ENCODE results near the gene LGALSL.
"Not testable (repeated sequence)": the region's sequence is repeated elsewhere in the genome, so short reads cannot be mapped to it uniquely, and the experiment has no call there.

The LGALSL gene

GRCh38 chr2:64442801-64443429 is 11.0 kb upstream of the LGALSL start:
- peak; percentile 40 for DNase-seq (ENCODE audit: low spot score)

DNA sequence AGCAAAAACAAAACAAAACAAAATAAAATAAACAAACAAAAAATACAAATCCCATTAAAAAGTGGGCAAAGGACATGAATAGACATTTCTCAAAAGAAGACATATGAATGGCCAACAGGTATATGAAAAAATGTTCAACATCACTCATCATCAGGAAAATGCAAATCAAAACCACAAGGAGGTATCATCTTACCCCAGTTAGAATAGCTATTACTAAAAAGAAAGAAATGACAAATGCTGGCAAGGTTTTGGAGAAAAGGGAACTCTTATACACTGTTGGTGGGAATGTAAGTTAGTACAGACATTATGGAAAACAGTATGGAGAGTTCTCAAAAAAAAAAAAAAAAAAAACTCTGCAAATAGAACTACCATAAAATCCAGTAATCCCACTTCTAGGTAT is 8.0 kb upstream of the LGALSL start:
- DNase-seq (ENCODE audit: low spot score), result not testable (repeated sequence)

GRCh38 chr2:64447317-64448040 is 6.5 kb upstream of the LGALSL start:
- DNase-seq (ENCODE audit: low spot score), result no peak

GRCh38 chr2:64448041-64448426 is 5.9 kb upstream of the LGALSL start:
- DNase-seq (ENCODE audit: low spot score), result no peak

GRCh38 chr2:64451051-64451450 is 2.9 kb upstream of the LGALSL start:
- no peak for DNase-seq (ENCODE audit: low spot score)

- peak; percentile 92 for DNase-seq (ENCODE audit: low spot score)
Measured at GRCh38 chr2:64454386-64455332, 697 bp downstream of the LGALSL start.

GRCh38 chr2:64455545-64455944 is 1.6 kb downstream of the LGALSL start:
- no peak for DNase-seq (ENCODE audit: low spot score)

GRCh38 chr2:64456293-64456692 is 2.3 kb downstream of the LGALSL start:
- no peak for DNase-seq (ENCODE audit: low spot score)

GRCh38 chr2:64457524-64457923 is 3.6 kb downstream of the LGALSL start:
- DNase-seq (ENCODE audit: low spot score), result no peak

DNA sequence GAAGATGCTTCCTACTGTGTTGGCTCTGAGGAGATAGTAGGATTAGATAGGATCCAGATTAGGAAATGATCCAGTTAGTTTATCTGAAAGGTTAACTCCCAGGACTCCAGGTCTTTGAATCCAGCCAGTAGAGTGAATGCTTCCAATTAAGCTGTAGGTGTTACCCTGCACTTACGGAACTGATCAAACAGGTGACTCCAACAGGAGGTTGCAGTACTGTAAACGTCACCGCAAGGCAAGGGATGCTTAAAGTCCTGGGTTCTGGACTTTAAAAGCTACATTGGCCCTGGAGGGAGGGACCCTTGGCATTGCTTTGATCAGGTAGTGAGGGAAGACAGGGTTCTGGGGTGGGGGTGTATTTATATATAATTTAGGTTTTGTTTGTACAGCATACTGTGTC is 5.6 kb downstream of the LGALSL start:
- DNase-seq (ENCODE audit: low spot score), result no peak

GRCh38 chr2:64460330-64460729 is 6.4 kb downstream of the LGALSL start:
- no peak for DNase-seq (ENCODE audit: low spot score)

DNA sequence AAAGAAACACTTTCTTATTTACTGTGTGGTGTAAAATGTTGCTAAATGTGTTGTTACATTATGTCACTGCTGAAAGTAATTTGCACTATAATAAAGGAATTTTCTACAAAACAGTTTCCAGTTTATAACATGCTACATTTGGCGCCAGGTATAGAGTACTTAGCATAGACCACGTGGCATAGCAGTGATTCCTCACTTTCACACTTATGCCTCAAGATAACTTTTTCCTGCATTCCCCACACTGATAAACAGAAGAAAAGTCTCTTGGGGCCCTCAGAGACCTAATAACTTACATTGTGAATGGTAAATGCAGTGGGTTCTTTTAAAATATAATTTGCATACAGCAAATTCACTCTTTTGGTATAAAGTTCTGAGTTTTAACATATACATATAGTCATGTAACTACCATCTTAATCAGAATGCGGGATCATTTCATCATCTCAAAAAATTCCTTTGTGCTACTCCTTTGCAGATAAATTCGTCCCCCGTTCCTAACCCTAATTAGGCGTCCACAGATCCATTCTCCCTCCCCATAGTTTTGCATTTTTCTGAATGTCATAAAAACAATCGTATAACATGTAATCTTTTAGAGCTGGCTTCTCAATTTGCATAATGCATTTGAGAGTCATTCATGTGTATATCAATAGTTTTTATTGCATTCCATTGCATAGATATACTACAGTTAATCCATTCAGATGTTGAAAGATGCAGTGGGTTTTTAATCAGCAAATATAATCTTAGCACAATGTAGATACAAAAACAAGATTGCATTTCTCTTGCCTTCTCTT is 7.5 kb downstream of the LGALSL start:
- no peak for DNase-seq (ENCODE audit: low spot score)

- DNase-seq (ENCODE audit: low spot score), result no peak
Measured at GRCh38 chr2:64462171-64462570, 8.2 kb downstream of the LGALSL start.

DNA sequence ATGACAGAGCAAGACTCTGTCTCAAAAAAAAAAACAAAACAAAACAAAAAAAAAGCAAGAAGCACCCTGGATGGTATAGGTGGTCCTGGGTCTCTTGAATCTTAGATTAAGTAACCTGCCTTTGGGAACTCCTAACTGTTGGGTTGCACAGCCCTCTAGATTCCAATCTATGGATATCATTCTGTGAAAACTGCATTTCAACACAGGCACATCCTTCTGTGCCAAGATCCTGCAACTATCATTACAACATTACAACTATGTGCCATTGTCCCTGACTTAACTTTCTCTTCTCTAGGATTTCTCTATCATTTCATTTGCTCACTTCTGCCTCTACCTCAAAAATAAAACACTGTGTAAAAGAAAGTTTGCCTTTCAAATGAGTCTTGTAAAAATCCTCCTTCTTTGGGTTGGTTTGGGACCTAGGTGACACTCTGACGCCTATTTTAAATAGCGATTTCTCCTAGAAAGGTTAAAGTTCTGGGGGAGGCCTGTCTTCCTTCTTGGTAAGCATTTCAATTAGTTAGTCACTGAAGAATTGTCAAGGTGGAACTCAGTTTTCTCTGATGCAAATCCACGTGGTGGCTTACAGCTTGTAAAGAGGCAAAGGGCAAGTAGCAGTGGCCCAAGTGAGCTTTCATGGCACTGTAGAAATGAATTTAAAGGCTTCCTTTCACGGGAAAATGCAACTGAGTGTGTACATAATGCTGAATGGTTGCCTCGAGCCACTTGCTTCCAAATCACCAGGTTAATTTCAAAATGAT is 9.2 kb downstream of the LGALSL start:
- DNase-seq (ENCODE audit: low spot score), result no peak

GRCh38 chr2:64463781-64464180 is 9.8 kb downstream of the LGALSL start:
- DNase-seq (ENCODE audit: low spot score), result no peak

- DNase-seq (ENCODE audit: low spot score), result no peak
Measured at GRCh38 chr2:64466478-64467085, 12.6 kb downstream of the LGALSL start.

- no peak for DNase-seq (ENCODE audit: low spot score)
Measured at GRCh38 chr2:64467096-64467843, 13.3 kb downstream of the LGALSL start.

DNA sequence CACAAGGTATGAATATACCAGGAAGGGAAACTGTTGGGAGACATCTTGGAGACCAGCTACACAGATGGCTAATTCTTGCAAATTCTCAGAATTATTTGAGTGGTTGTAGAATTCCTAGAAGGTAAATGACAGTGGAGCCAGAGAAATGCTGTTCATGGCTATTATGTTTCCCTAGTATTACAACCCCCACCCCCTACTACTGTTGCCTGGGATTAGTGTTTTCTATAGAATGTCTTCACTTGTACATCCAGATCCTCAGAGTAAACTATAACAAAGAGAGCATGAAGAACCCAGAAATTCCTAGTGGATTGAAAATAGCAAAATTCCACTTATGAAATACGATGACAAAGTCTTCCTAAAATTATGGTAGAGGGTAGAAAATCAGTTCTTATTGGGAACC is 15.3 kb downstream of the LGALSL start:
- no peak for DNase-seq (ENCODE audit: low spot score)

DNA sequence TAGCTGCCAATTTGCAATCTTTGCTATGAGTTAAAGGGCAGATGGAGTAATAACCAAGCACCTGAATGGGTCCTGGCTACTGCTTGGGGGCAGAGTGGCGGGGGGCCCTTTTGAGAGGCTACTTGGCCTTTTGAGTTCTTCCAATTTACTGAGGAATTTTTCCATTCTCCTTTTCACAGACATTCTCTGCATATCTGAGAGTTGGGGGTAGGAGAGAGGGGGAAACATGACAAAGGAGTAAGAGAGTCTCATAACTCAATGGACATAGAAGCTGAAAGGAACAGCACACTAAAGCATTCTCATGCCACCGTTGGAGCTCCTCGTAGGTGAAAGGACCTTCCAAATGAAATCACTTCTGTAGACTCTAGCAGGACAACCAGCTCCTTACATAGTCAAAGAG is 16.1 kb downstream of the LGALSL start:
- DNase-seq (ENCODE audit: low spot score), result no peak

GRCh38 chr2:64470766-64471295 is 16.9 kb downstream of the LGALSL start:
- DNase-seq (ENCODE audit: low spot score), result no peak

Data from iPS-NIHi11 (cell line).